GM12878 (cell line): Measurements from ENCODE around the gene MLLT3. TPM values are rescaled to one million over a fixed set of nuclear protein-coding genes. Genes with fewer than 3 reads are reported as not detected.
A peak's percentile ranks its signal among the peaks of the same experiment; 100 is the strongest.

ENCODE experiments used
- ATAC-seq: fragments of 200-7000 bp; cut with Tn5 transposase; 3 replicates; pipeline ENCODE4 v1.9.1; 2020; ENCODE audit warnings: mild to moderate bottlenecking, moderate library complexity
- BruUV-seq: library from RNA; stranded (reverse); fragments of 400-500 nt; replicated peaks from 2 replicates; lab custom pipeline; 2021; lab: Mats Ljungman, UMichigan
- CTCF ChIA-PET: fragments of 300-600 bp; sonication (Branson Sonifier 250); formaldehyde crosslinking; extraction: SDS; loops from one replicate; lab custom pipeline; 2021; ENCODE audit warnings: inconsistent platforms; lab: Yijun Ruan, JAX
- POLR2A ChIA-PET: fragments of 350-600 bp; formaldehyde crosslinking; extraction: SDS; loops from one replicate; lab custom pipeline; 2021; ENCODE audit warnings: inconsistent platforms; lab: Charles Lee
- RAD21 ChIA-PET: fragments of 300-600 bp; sonication (Branson Sonifier 250); formaldehyde crosslinking; loops from one replicate; lab custom pipeline; 2023; ENCODE audit warnings: antibody characterized with exemption; ENCODE audit not compliant: unreplicated experiment; lab: Charles Lee
- SMC1A ChIA-PET: fragments of 300-600 bp; sonication (Branson Sonifier 250); formaldehyde crosslinking; loops from one replicate; lab custom pipeline; 2023; ENCODE audit not compliant: unreplicated experiment, uncharacterized antibody; lab: Charles Lee
- DNase-seq: peaks from one replicate; pipeline ENCODE4 v3.0.0-alpha.2; 2011; ENCODE audit warnings: low read depth, low spot score
- FAIRE-seq: peaks from 3 replicates; lab custom pipeline; 2011; peaks lifted over from hg19 to GRCh38; lab: Jason Lieb, UNC
- H2AFZ ChIP-seq: 2 replicates; pipeline ENCODE4 v1.6.0; 2011; ENCODE audit warnings: low read depth, low read length, control low read depth; ENCODE audit not compliant: control insufficient read depth
- H3K27ac ChIP-seq: 2 replicates; pipeline ENCODE4 v1.5.1; 2011; ENCODE audit warnings: control low read depth; ENCODE audit not compliant: control insufficient read depth, insufficient read depth
- H3K27me3 ChIP-seq, 2 experiments: replicated peaks in 1 of 2; 2 replicates each; pipeline versions ENCODE4 v1.6.0 to v1.6.1; 2011; ENCODE audit warnings: low read length in 1 of 2; ENCODE audit not compliant: control insufficient read depth in 2 of 2, insufficient read depth in 2 of 2
- H3K36me3 ChIP-seq, 2 experiments: 2 replicates each; pipeline ENCODE4 v1.5.1; 2011; ENCODE audit warnings: low read length in 1 of 2; ENCODE audit not compliant: control insufficient read depth in 2 of 2, insufficient read depth in 2 of 2
- H3K4me1 ChIP-seq: 2 replicates; pipeline ENCODE4 v1.6.1; 2011; ENCODE audit warnings: mild to moderate bottlenecking, low read length, moderate library complexity, mixed read lengths; ENCODE audit not compliant: control insufficient read depth, insufficient read depth
- H3K4me2 ChIP-seq: 2 replicates; pipeline ENCODE4 v1.6.0; 2011; ENCODE audit warnings: control low read depth; ENCODE audit not compliant: control insufficient read depth, insufficient read depth
- H3K4me3 ChIP-seq: fragments of 200-600 bp; sonication (generic); 2 replicates; pipeline ENCODE4 v1.5.1; 2016
- H3K79me2 ChIP-seq: 2 replicates; pipeline ENCODE4 v1.6.0; 2011; ENCODE audit warnings: low read length; ENCODE audit not compliant: control insufficient read depth, insufficient read depth
- H3K9ac ChIP-seq: 2 replicates; pipeline ENCODE4 v1.8.0; 2011; ENCODE audit warnings: low read length, control low read depth, mixed read lengths; ENCODE audit not compliant: control insufficient read depth, insufficient read depth
- H3K9me3 ChIP-seq: replicated peaks from 3 replicates; pipeline ENCODE4 v1.5.1; 2011; ENCODE audit warnings: mild to moderate bottlenecking, low read length; ENCODE audit not compliant: control insufficient read depth, insufficient read depth
- H4K20me1 ChIP-seq: 2 replicates; pipeline ENCODE4 v1.6.0; 2011; ENCODE audit not compliant: control insufficient read depth, insufficient read depth
- BHLHE40 ChIP-seq, 2 experiments: fragments of 450-650 bp in 1 of 2; IDR thresholded peaks; 2 replicates each; pipeline ENCODE4 v1.6.1; 2011 to 2017; ENCODE audit warnings: low read depth in 2 of 2, borderline replicate concordance in 1 of 2, improper control_type of control experiment in 1 of 2, low read length in 1 of 2, mild to moderate bottlenecking in 1 of 2
- CEBPZ ChIP-seq: fragments of 150-350 bp; IDR thresholded peaks from 2 replicates; pipeline ENCODE4 v1.6.1; 2016; ENCODE audit warnings: low read depth, low read length
- ESRRA ChIP-seq: IDR thresholded peaks from 2 replicates; pipeline ENCODE4 v1.6.1; 2012; ENCODE audit warnings: mild to moderate bottlenecking, low read length, improper control_type of control experiment
- IRF3 ChIP-seq: fragments of 450-650 bp; IDR thresholded peaks from 2 replicates; pipeline ENCODE4 v1.6.1; 2014; ENCODE audit warnings: mild to moderate bottlenecking
- PAX5 ChIP-seq: IDR thresholded peaks from 2 replicates; pipeline ENCODE4 v1.6.1; 2011; ENCODE audit warnings: low read depth, low read length, borderline replicate concordance
- POLR2AphosphoS2 ChIP-seq: IDR thresholded peaks from 2 replicates; pipeline ENCODE4 v1.6.1; 2011; ENCODE audit warnings: low read depth, mild to moderate bottlenecking, low read length, improper control_type of control experiment, moderate library complexity
- SKIL ChIP-seq: fragments of 450-650 bp; IDR thresholded peaks from 2 replicates; pipeline ENCODE4 v1.6.1; 2017; ENCODE audit warnings: mild to moderate bottlenecking, low read depth, inconsistent platforms; ENCODE audit not compliant: poor library complexity, severe bottlenecking
- SREBF2 ChIP-seq: IDR thresholded peaks from 2 replicates; pipeline ENCODE4 v1.6.1; 2012; ENCODE audit warnings: mild to moderate bottlenecking, low read length
- STAT3 ChIP-seq: IDR thresholded peaks from 2 replicates; pipeline ENCODE4 v1.6.1; 2011; ENCODE audit warnings: low read depth, low read length, improper control_type of control experiment
- USF1 ChIP-seq: IDR thresholded peaks from 2 replicates; pipeline ENCODE4 v1.6.1; 2011; ENCODE audit warnings: borderline replicate concordance, low read depth, mild to moderate bottlenecking, moderate library complexity, mixed read lengths, low read length; ENCODE audit not compliant: insufficient read depth; ENCODE audit errors: extremely low read length
- ZZZ3 ChIP-seq: IDR thresholded peaks from 2 replicates; pipeline ENCODE4 v1.6.1; 2011; ENCODE audit warnings: low read depth; ENCODE audit not compliant: control insufficient read depth, insufficient read length
- WGBS: methylation state at CpG from one replicate; pipeline ENCODE4 v1.1.6; 2016; ENCODE audit warnings: low lambda C conversion rate; ENCODE audit not compliant: insufficient replicate concordance, insufficient coverage; ENCODE audit errors: missing lambda C conversion rate; 5-methylcytosine and 5-hydroxymethylcytosine counted together
- in situ Hi-C: fragments of 300-500 bp; cut with MboI; formaldehyde crosslinking; loops from 9 replicates; pipeline ENCODE4 v1.14.3; 2018; ENCODE audit warnings: mixed read lengths
- intact Hi-C: fragments of 100-400 bp; cut with micrococcal nuclease; formaldehyde crosslinking; loops from one replicate; pipeline ENCODE4 v1.14.2; 2022; ENCODE audit not compliant: unreplicated experiment
- polyA plus RNA-seq, 11 experiments: library from polyadenylated mRNA; depleted of rRNA in 4 of 11; unstranded in 6 of 11; stranded (reverse) in 5 of 11; fragments of >200 nt; fragmentation: Nextera tagmentation in 4 of 11; fragmentation: Illumina TruSeq in 1 of 11; extraction: Ambion mirVana in 4 of 11; extraction: Trizol in 1 of 11; gene quantifications; 1 replicate in 1 of 11; 2 replicates in 10 of 11; pipeline versions ENCODE4 v1.2.1 to v1.2.3, GENCODE V29; 2011 to 2016; ENCODE audit warnings: inconsistent platforms in 2 of 11, missing spikeins in 2 of 11, low read depth in 1 of 11
- total RNA-seq, 4 experiments: library from RNA; depleted of rRNA in 3 of 4; stranded (reverse); fragments of >200 nt in 3 of 4; fragmentation: Illumina TruSeq in 1 of 4; extraction: Trizol in 1 of 4; gene quantifications; 2 replicates each; pipeline versions ENCODE4 v1.2.1 to v1.2.3, GENCODE V29; 2013 to 2021

MLLT3 gene
- total and polyA plus RNA-seq, 10 of the 15 experiments (the other 5 are each of a cell fraction or from before 2014, with no cell fraction given): 17.7 to 72.3 (median 35.6) TPM

- FAIRE-seq (peak; percentile 86), ATAC-seq (no peak), DNase-seq (no peak)
- ChIA-PET SMC1A (interaction anchor here (1.0 to 2.4 kb wide), 9 partner anchors 11 to 84 kb away, joined by 3 to 12 read pairs (median 7); no protein-coding TSS in a partner anchor), RAD21 (interaction anchor here (1.3 to 2.3 kb wide), 4 partner anchors 24 to 41 kb away, joined by 6 to 10 read pairs (median 8); partner anchors contain the start of gene MLLT3), POLR2A (interaction anchor here (1.3 to 2.5 kb wide), 2 partner anchors 15 to 26 kb away, joined by 3 to 8 read pairs; no protein-coding TSS in a partner anchor), CTCF (interaction anchor here (1.2 kb wide), 1 partner anchor 37 kb away, joined by 3 read pairs; no protein-coding TSS in a partner anchor)
- Histone ChIP-seq H3K4me2 (no peak overlapping the region), H3K36me3 (no peaks in the 10 kb centered on the region; a peak in 1 of 4 replicates), H3K27me3 (no peaks in the 10 kb centered on the region), H3K27ac (no peak overlapping the region), H3K4me1 (peaks cover 16% of the 10 kb centered on the region), H3K4me3 (no peak overlapping the region), H3K9ac (no peak overlapping the region), H3K79me2 (peaks cover 25% of the 10 kb centered on the region), H2AFZ (no peak overlapping the region), H3K9me3 (peaks cover 14% of the 10 kb centered on the region), H4K20me1 (no peaks in the 10 kb centered on the region)
- intact Hi-C loops (loop anchor here (5.0 kb wide), 1 partner anchor 42 kb away; the partner anchor contains the start of gene MLLT3), in situ Hi-C loops (no loop called here)
- no TSS peak for BruUV-seq
- WGBS: 96% methylated on average over 2 of the region's 2 CpGs
- TF ChIP-seq STAT3 (no peak), PAX5 (no peak), IRF3 (no peak), BHLHE40 (IDR thresholded peaks at IDR 0.05; ENCODE audit: borderline replicate concordance in 1 of 2, low read depth in 2 of 2, low read length in 1 of 2) (no peak), SKIL (no peak), ZZZ3 (no peak), USF1 (no peak), SREBF2 (no peak), POLR2AphosphoS2 (no peak), ESRRA (no peak), CEBPZ (no peak)
Observed at GRCh38 chr9:20580673-20581072, 41.6 kb downstream of the MLLT3 start.
